HG03196 (cell line): ENCODE data around the gene PACSIN2.

Experiments used
- ATAC-seq: cut with Tn5 transposase; IDR thresholded peaks from one replicate; pipeline ENCODE4 v1.9.1; 2021; ENCODE audit not compliant: unreplicated experiment

Gene PACSIN2

DNA sequence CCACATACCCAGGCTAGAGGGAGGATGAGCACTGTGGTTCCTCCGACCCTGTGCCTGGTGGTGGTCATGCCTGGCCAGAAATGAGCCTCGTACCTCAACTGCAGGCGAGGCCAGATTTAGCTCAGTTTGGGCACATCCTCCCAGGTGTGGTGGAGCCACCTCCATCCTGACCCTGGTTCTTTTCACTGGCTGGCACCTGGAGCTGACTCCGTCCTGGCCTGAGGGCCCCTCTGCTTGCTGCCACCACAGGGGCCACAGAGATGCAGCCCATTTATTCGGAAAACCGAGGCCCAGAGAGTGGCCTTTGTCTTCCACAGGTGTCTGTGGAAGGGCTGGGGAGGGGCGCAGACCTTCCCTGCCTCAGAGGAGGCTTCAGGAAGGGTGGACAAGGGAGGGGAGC is 148.8 kb downstream of the PACSIN2 start:
- ATAC-seq: no peak

DNA sequence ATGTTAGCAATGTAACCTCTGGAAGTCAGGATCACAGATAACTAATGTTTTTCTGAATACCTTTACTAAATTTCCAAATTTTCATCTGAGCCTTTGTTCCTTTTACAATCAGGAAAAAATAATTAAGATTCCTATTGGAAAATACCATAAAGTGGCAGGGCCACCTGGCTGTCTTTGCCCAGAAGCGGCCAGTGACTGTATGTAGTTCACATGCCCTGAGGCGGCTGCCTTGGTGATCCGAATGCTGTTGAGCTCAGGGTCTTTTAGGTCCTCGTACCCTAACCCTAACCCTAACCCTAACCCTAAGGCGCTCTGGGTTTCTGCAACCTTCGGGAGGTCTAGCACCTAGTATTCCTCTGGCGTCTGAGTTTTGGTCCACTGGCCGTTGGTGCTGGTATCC is 149.4 kb downstream of the PACSIN2 start:
- no peak for ATAC-seq

DNA sequence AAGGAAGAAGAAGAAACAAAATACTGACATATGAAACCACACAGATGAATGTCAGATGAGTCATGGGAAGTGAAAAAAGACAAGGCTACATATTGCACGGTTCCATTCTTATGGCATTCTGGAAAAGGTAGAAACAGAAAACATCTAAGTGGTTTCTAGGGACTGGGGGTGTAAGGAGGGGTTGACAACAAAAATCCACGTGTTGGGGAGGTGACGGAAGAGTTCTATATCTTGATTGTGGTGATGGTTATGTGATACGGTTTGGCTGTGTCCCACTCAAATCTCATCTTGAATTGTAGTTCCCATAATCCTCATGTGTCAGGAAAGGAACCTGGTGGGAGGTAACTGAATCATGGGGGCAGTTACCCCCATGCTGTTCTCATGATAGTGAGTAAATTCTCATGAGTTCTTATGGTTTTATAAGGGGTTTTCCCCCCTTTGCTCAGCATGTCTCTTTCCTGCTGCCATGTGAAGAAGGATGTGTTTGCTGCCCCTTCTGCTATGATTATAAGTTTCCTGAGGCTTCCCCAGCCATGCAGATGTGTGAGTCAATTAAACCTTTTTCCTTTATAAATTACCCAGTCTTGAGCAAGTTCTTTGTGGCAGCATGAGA is 151.5 kb downstream of the PACSIN2 start:
- ATAC-seq: no peak

DNA sequence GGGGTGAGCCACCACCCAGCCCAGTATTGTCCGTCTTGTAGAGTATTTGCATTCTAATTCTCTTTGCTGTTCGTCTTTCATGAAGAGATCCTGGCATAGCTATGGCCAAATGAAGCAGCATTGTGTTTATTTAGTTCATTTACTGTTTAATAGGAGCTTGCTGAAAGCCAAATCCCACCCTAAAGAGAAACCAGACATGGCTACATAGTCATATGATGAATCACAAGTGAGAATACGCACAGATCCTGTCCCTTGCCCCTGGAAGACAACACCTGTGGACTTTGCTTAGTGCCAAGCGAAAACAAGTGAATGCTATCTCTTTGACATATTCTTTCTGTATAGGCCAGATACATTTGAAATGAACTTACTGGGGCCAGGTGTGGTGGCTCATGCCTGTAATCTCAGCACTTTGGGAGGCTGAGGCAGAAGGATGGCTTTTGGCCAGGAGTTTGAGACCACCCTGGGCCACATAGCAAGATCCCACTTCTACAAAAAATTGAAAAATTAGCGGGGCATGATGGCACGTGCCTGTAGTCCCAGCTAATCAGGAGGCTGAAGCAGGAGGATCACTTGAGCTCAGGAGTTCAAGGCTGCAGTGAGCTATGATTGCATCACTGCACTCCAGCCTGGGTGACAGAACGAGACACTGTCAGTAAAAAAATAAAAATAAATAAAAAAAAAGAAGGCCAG is 152.8 kb downstream of the PACSIN2 start:
- no peak for ATAC-seq

DNA sequence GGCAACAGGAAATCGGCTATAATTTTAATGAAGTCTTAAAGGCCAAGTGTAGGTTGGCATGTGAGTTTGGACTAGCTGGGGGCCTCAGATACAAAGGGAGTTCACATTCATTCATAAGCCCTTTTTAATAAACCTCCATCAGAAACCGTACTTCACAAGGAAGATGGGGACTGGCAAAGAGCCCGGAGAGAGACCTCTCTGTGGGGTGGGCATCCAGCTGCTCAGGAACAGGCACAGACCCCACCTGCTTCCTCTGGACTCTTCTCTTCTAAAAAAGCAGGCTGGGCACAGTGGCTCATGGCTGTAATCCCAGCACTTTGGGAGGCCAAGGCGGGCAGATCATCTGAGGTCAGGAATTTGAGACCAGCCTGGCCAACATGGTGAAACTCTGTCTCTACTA is 154.0 kb downstream of the PACSIN2 start:
- no peak for ATAC-seq

DNA sequence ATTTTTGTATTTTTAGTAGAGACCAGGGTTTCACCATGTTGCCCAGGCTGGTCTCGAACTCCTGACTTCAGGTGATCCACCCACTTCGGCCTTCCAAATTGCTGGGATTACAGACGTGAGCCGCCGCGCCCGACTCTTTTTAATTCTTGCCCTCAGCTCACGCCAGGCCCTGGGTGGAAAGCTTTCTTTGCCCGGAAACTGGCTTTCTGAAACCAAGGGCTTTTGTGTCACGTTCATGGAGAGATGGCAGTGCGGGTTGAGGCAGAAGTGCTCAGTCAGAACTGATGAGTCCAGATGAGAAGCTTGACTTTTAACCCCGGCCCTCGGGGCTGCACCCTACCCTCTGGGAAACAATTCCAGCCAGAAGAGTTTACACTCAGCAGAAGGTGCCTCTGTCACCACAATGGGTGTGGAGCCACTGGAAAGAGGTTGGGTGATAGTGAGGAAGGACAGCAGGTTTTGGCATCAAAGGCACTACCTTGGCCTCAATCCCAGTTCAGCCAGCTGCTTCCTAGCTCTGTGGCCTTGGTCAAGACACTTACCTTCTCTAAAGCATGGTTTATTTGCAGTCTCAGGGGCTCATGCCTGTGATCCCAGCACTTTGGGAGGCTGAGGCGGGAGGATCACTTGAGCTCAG is 157.0 kb downstream of the PACSIN2 start:
- ATAC-seq: no peak

DNA sequence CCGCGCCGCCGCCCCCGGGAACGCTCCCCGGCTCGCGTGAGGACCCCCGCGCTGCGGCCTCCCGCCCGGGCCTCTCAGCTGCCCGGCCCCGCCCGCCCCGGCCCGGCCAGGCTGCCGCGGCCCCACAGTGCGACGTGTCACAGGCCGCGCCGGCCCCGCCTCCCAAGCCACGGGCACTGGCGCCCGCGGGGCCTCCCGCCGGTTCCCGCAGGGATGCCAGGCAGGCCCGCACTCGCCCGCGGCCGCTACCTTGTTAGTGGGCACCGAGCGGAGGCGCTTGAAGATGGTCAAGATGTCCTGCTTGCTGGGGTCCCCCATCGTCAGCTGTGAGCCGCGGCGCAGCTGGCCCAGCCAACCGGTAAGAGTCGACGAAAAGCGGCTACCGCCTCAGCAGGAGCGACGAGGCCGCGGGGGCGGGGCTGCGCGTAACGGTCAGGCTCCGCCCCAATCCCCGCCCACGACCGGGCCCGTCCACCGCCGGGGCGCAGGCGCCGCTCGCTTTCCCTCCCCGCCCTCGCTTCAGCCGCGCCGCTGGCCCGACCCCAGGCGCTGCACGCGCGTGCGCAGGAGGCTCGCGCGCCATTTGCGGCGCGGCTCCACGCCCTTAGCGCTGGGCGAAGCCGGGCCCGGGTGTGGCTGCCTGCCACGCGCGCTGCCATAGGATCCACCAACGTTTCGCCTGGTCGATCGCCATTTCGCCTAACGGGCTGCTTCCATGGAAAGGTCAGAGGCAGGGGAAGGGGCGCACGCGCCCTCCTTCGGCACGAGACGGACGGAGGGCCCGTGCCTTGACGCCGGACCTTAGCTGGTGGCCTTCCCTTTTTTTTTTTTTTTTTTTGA is 157.9 kb downstream of the PACSIN2 start, which contains the start of gene ARFGAP3:
TSS of gene ARFGAP3 (minus strand) at position 409 of the 840 bp plus-strand sequence. CDS start at position 318, 91 bp downstream.
- ATAC-seq: peak; percentile 83

DNA sequence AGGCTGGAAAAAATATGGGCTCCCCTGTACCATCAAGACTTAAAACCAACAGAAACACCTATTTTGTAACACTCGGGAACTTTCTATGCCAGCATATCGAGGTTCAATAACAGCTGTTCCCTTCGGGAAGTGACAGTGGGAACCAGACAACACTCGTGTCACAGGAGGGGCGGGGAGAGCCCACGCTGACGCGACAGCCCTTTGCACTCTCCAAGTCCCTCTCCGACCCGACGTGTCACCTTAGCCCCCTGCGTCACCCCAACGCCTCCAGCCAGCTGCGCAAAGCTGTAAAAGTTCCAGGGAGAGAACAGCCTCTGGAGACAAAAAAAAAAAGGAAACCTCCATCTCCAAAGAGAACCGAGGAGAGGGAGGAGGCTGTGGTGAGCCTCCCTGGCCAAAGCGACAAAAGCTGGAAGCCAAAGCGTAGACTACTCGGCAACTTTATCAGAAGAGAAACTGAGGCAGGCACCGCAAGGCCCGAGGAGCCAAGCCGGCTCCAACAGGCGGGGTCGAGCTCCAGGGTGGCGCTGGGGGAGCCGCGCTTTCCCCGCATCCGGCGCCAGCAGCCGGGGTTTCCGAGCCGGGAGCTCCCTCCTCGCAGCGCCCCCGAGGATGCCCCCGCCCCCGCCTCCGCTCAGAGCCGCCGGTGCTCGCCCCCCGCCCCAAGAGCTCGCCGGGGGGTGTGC is 158.6 kb downstream of the PACSIN2 start:
- ATAC-seq: peak; percentile 21

DNA sequence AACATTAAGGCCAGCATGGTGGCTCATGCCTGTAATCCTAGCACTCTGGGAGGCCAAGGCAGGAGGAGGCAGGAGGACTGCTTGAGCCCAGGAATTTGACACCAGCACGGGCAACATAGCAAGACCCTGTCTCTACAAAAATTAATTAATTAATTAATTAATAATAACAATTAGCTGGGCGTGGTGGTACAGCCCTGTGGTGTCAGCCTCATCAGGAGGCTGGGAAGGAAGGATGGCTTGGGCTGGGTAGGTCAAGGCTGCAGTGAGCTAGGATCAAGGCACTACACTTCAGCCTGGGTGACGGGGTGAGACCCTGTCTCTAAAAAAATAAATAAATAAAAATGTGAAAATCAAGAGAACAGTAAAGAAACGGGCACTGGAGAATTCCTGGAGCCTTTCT is 159.2 kb downstream of the PACSIN2 start:
- no peak for ATAC-seq

DNA sequence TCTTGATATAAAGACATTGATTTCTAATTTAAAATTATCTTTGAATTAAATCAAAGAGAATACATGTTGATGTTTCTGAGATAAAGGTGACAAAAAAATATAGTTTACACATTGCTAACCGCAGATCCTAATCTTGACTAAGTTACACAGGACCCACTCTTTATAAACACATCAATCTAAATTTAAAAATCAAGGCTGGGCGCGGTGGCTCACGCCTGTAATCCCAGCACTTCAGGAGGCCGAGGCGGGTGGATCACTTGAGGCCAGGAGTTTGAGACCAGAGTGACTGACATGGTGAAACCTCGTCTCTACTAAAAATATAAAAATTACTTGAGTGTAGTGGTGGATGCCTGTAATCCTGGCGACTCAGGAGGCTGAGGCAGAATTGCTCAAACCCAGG is 159.7 kb downstream of the PACSIN2 start:
- no peak for ATAC-seq

DNA sequence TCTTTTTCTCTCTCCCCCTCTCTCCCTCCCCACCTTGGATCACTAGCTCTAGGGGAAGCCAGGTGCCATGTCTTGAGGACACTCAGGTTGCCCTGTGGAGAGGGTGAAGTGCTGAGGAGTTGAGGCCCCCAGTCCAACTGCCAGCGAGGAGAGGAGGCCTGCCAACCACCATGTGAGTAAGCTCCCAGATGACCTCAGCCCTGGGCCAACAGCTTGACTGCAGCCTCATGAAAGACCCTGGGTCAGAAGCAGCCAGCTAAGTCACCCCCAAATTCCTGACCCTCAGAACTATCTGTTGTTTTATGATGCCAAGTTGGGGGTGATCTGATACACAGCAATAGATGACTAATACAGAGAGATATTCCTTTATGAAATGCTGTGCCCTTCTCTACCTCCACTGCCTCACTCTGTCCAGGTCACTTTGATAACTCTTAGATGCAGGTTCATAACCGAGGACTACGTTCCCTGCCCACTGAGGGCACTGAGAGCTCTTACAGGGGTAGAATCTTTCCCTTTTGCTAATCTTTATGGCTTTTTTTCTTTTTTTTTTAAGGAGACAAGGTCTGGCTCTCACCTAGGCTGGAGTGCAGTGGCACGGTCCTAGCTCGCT is 165.9 kb downstream of the PACSIN2 start:
- no peak for ATAC-seq

DNA sequence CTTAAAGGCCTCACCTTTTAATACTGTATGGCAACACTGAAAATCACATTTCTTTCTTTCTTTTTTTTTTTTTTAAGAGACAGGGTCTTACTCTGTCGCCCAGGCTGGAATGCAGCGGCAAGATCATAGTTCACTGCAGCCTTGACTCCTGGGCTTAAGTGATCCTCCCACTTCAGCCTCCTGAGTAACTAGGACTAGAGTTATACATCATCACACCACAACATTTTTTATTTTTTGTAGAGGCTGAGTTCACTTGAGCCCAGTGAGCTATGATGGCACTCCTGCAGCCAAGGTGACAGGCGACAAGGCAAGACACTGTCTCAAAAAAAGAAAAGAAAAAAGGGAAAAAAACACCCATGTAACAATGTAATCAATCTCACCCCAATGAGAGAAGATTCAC is 167.8 kb downstream of the PACSIN2 start:
- no peak for ATAC-seq

DNA sequence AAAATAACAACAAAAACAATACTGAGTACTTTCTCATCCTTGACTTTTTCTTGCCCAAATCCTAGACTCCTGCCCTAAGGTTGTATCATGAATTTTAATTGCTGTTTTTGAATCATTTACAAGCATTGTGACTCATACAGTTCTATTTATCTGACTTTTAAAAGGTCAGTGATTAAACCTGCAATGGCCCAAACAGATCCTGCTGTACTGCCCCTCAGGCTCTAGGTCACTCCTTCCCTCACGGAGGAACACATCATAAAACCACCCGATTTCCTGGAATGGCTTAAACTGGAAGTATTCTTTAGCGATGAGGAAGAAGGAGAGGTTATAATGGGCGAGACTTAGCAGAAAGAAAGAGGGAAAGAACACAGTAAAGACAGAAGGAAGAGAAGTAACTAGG is 170.2 kb downstream of the PACSIN2 start:
- ATAC-seq: no peak

DNA sequence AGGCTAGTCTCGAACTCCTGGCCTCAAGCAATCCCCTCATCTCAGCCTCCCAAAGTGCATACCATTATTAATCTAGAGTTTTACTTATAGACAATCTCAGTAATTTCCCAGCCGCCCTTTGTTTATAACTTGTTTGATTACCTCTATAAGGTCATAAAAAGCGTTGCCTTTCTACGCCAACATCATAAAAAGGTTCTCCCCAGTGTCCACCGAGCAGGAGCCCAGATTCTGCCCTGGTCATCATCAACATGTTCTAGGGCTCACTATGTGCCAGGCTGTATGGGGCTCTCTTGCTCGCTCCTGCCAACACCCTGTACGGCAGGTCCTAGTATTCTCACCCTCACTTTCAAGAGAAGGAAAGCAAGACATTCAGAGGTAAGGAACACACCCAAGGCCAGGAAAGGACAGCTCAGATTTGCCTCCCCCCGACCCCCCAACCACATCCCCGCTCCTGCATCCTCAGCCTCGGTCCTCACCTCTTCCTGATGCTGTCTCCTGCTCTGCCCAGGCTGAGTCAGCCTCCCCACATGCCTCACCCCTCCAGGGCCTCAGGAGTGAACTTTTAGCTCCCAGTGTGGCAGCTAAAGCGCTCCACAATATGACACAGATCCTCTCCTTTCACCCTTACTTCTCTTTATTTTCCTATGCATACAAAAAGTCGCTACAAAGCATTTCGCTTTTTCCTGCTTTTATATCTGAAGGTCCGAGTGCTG is 172.1 kb downstream of the PACSIN2 start:
- ATAC-seq: no peak

DNA sequence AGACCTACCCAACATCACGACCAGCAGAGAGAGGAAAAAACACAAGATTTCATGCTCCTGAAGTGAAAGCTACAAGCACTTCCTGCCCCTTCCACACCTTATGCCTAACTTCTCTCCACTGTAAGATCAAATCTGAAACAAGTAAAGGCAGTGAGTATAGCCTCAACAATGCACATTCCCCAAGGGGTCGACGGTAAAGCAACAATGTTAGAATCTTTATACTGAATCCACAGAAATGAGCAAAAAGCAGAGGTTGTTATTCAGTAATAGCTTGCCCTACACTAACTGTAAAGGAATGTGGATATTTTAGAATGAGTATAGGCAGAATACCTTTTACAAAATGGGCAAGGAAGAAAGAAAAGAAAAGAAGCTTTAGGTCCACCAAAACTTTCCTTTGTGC is 173.5 kb downstream of the PACSIN2 start:
- ATAC-seq: no peak

DNA sequence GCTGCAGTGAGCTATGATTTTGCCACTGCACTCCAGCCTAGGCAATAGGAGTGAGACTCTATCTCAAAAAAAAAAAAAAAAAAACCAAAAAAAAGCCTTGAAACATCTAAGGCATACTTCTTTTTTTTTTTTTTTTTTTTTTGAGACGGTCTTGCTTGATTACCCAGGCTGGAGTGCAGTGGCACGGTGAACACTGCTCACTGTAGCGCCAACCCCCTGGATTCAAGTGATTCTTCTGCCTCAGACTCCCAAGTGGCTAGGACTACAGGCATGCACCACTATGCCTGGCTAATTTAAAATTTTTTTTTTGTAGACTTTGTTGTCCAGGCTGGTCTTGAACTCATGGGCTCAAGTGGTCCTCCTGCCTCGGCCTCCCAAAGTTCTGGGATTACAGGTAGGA is 177.4 kb downstream of the PACSIN2 start:
- no peak for ATAC-seq

DNA sequence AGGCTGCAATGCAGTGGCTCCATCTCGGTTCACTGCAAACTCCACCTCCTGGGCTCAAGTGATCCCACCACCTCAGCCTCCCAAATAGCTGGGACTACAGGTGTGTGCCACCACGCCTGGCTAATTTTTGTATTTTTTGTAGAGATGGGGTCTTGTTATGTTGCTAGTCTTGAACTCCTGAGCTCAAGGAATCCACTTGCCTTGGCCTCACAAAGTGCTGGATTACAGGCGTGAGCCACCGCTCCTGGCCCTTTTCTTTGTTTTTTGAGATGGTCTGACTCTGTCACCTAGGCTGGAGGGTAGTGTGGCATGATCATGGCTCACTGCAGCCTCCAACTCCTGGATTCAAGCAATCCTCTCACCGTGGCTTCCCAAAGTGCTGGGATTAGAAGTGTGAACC is 178.9 kb downstream of the PACSIN2 start:
- no peak for ATAC-seq

DNA sequence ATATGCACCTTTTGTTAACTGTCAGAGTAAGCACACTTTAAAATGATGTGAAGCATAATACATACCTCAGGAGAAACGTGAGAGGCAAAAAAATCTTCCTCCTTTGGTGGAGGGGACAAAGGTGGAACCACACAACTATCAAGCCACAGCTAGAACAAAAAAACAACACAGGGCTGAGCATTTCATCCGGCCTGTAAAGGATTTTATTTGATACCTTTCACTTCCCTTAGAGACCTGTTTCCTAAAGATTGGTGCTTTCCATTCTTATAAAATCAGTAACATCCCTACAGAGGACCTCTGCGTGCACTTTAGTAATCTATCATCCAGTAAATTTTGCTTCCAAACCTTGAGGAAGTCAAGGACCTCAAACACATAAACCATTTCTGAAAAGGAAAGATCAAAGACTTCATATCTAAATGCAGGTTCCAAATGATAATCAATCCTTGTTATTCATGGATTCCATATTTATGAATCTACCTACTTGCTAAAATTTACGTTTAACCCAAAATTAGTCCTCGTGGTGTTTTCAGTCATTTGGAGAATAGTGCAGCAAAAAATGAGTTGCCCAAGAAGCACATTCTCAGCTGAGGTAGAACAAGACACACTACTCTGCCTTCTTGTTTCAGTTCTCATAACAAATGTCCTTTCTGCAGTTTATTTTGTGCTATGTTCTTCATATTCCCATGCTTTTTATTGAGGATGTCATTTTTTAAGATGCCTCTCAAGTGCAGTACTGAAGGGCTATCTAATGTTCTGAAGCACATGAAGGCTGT is 180.6 kb downstream of the PACSIN2 start:
- ATAC-seq: no peak

DNA sequence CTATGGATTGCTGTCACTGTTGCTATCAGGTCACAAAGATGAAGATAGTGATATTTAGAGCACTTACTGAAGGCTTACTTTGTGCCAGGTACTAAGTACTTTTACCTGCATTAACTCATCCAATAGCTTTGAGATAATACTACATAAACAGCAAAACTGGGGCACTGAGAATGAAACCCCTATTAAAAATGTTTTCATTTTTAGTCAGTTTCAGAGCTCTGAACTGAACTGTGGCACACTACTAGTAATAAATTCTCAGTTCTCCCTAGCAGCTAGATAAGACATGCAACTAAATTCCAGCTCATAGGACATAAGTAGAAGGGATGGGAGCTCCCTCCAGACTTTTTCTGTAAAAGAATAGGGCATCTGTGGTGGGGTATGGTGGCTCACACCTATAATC is 181.8 kb downstream of the PACSIN2 start:
- no peak for ATAC-seq
